ENCODE measurements around the gene POT1. TPM values are rescaled to one million over a fixed set of nuclear protein-coding genes. Genes with fewer than 3 reads are reported as not detected.

The POT1 gene
- total RNA-seq, 1 experiment from 2014 or later = 22.7 TPM

GRCh38 chr7:124857672-124858235, 71.9 kb downstream of the POT1 start:
- POLR2A ChIA-PET (ENCODE audit: low non-redundant PET) = no interaction called here
- DNase-seq (ENCODE audit: low spot score) = no peak
- Histone ChIP-seq H3K9me3 (ENCODE audit: low read depth, low read length, poor library complexity, severe bottlenecking) (no peaks in the 10 kb centered on the region), H3K27me3 (replicated peaks; ENCODE audit: insufficient read depth, low read depth, low read length, poor library complexity) (no peaks in the 10 kb centered on the region), H3K27ac (ENCODE audit: low read depth, low read length, poor library complexity, severe bottlenecking) (no peak overlapping the region), H3K4me3 (ENCODE audit: low read depth, low read length, poor library complexity, severe bottlenecking) (no peak overlapping the region), H3K4me1 (ENCODE audit: insufficient read depth, low read length, poor library complexity, severe bottlenecking) (no peaks in the 10 kb centered on the region), H3K36me3 (ENCODE audit: insufficient read depth, low read length, poor library complexity, severe bottlenecking) (no peaks in the 10 kb centered on the region)
- CTCF ChIA-PET = no interaction called here
- no peak for TF ChIP-seq CTCF (conservative IDR thresholded peaks at IDR 0.05; ENCODE audit: low read depth, low read length)
- TF ChIP-seq EZH2 (IDR thresholded peaks at IDR 0.05; ENCODE audit: borderline replicate concordance, low read depth, low read length, poor library complexity, severe bottlenecking) = no peak
- intact Hi-C loops (cut with micrococcal nuclease; ENCODE audit: unreplicated experiment) = loop anchor here (5.0 kb wide), 1 partner anchor 705 kb away; no protein-coding TSS in a partner anchor
- no TSS peak for BruUV-seq (replicated peaks)

GRCh38 chr7:124856299-124856888, 73.2 kb downstream of the POT1 start:
- CTCF ChIA-PET = no interaction called here
- TF ChIP-seq CTCF (conservative IDR thresholded peaks at IDR 0.05; ENCODE audit: low read depth, low read length) = peak; percentile 76
- no peak for TF ChIP-seq EZH2 (IDR thresholded peaks at IDR 0.05; ENCODE audit: borderline replicate concordance, low read depth, low read length, poor library complexity, severe bottlenecking)
- Histone ChIP-seq H3K36me3 (ENCODE audit: insufficient read depth, low read length, poor library complexity, severe bottlenecking) (no peaks in the 10 kb centered on the region), H3K27ac (ENCODE audit: low read depth, low read length, poor library complexity, severe bottlenecking) (no peak overlapping the region), H3K4me3 (ENCODE audit: low read depth, low read length, poor library complexity, severe bottlenecking) (no peak overlapping the region), H3K4me1 (ENCODE audit: insufficient read depth, low read length, poor library complexity, severe bottlenecking) (no peaks in the 10 kb centered on the region), H3K27me3 (replicated peaks; ENCODE audit: insufficient read depth, low read depth, low read length, poor library complexity) (no peaks in the 10 kb centered on the region), H3K9me3 (ENCODE audit: low read depth, low read length, poor library complexity, severe bottlenecking) (no peaks in the 10 kb centered on the region)
- DNase-seq (ENCODE audit: low spot score) = peak; percentile 52
- intact Hi-C loops (cut with micrococcal nuclease; ENCODE audit: unreplicated experiment) = loop anchor here (5.0 kb wide), 1 partner anchor 704 kb away; no protein-coding TSS in a partner anchor
- POLR2A ChIA-PET (ENCODE audit: low non-redundant PET) = no interaction called here
- BruUV-seq (replicated peaks) = no TSS peak

- ChIA-PET CTCF (no interaction called here), POLR2A (ENCODE audit: low non-redundant PET) (no interaction called here)
- TF ChIP-seq CTCF (conservative IDR thresholded peaks at IDR 0.05; ENCODE audit: low read depth, low read length) (no peak), EZH2 (IDR thresholded peaks at IDR 0.05; ENCODE audit: borderline replicate concordance, low read depth, low read length, poor library complexity, severe bottlenecking) (no peak)
- DNase-seq (ENCODE audit: low spot score) = no peak
- no TSS peak for BruUV-seq (replicated peaks)
- Histone ChIP-seq H3K4me3 (ENCODE audit: low read depth, low read length, poor library complexity, severe bottlenecking) (no peak overlapping the region), H3K9me3 (ENCODE audit: low read depth, low read length, poor library complexity, severe bottlenecking) (no peaks in the 10 kb centered on the region), H3K27me3 (replicated peaks; ENCODE audit: insufficient read depth, low read depth, low read length, poor library complexity) (no peaks in the 10 kb centered on the region), H3K36me3 (ENCODE audit: insufficient read depth, low read length, poor library complexity, severe bottlenecking) (no peaks in the 10 kb centered on the region), H3K27ac (ENCODE audit: low read depth, low read length, poor library complexity, severe bottlenecking) (no peak overlapping the region), H3K4me1 (ENCODE audit: insufficient read depth, low read length, poor library complexity, severe bottlenecking) (no peaks in the 10 kb centered on the region)
- intact Hi-C loops (cut with micrococcal nuclease; ENCODE audit: unreplicated experiment) = no loop called here
Measured at GRCh38 chr7:124843336-124843735, 86.3 kb downstream of the POT1 start.
